ENCODE results near the gene EIF4A3. TPM values are rescaled to one million over a fixed set of nuclear protein-coding genes. Genes with fewer than 3 reads are reported as not detected.
"Not testable (repeated sequence)": the region's sequence is repeated elsewhere in the genome, so short reads cannot be mapped to it uniquely, and the experiment has no call there.

The EIF4A3 gene
- total RNA-seq, 1 donor from 2014 or later = 76.6 TPM

GRCh38 chr17:80095844-80096475 lies 51.0 kb downstream of the EIF4A3 start:
- Mint-ChIP-seq H3K36me3 (ENCODE audit: low read depth, unreplicated experiment) (peaks cover 3% of the 10 kb centered on the region), H3K4me1 (ENCODE audit: unreplicated experiment) (peaks cover 2% of the 10 kb centered on the region), H3K27me3 (ENCODE audit: unreplicated experiment) (peaks cover 12% of the 10 kb centered on the region), H3K4me3 (ENCODE audit: unreplicated experiment) (no peak overlapping the region), H3K27ac (ENCODE audit: unreplicated experiment) (no peak overlapping the region), H3K9me3 (ENCODE audit: unreplicated experiment) (no peaks in the 10 kb centered on the region)
- no peak for TF ChIP-seq CTCF (IDR thresholded peaks at IDR 0.05; ENCODE audit: unreplicated experiment)
- no peak for DNase-seq (ENCODE audit: low spot score)

GRCh38 chr17:80095038-80095843 lies 51.7 kb downstream of the EIF4A3 start:
- DNase-seq (ENCODE audit: low spot score) = no peak
- H3K4me1 Mint-ChIP-seq (ENCODE audit: unreplicated experiment) = no peaks in the 10 kb centered on the region
- H3K36me3 Mint-ChIP-seq (ENCODE audit: low read depth, unreplicated experiment) = peaks cover 8% of the 10 kb centered on the region
- no peak overlapping the region for H3K27ac Mint-ChIP-seq (ENCODE audit: unreplicated experiment)
- no peaks in the 10 kb centered on the region for H3K9me3 Mint-ChIP-seq (ENCODE audit: unreplicated experiment)
- no peak overlapping the region for H3K4me3 Mint-ChIP-seq (ENCODE audit: unreplicated experiment)
- no peak for TF ChIP-seq CTCF (IDR thresholded peaks at IDR 0.05; ENCODE audit: unreplicated experiment)
- H3K27me3 Mint-ChIP-seq (ENCODE audit: unreplicated experiment) = peaks cover 10% of the 10 kb centered on the region

- Mint-ChIP-seq H3K36me3 (ENCODE audit: low read depth, unreplicated experiment) (peaks cover 8% of the 10 kb centered on the region), H3K27ac (ENCODE audit: unreplicated experiment) (no peak overlapping the region), H3K27me3 (ENCODE audit: unreplicated experiment) (peaks cover 1% of the 10 kb centered on the region), H3K4me3 (ENCODE audit: unreplicated experiment) (no peak overlapping the region), H3K4me1 (ENCODE audit: unreplicated experiment) (no peaks in the 10 kb centered on the region), H3K9me3 (ENCODE audit: unreplicated experiment) (no peaks in the 10 kb centered on the region)
- TF ChIP-seq CTCF (IDR thresholded peaks at IDR 0.05; ENCODE audit: unreplicated experiment) = no peak
- no peak for DNase-seq (ENCODE audit: low spot score)
Measured at GRCh38 chr17:80092959-80093358, 54.0 kb downstream of the EIF4A3 start.

GRCh38 chr17:80091376-80091775 lies 55.6 kb downstream of the EIF4A3 start:
- H3K9me3 Mint-ChIP-seq (ENCODE audit: unreplicated experiment) = no peaks in the 10 kb centered on the region
- DNase-seq (ENCODE audit: low spot score) = no peak

GRCh38 chr17:80090164-80090563 lies 56.8 kb downstream of the EIF4A3 start:
- H3K27me3 Mint-ChIP-seq (ENCODE audit: unreplicated experiment); DNase-seq (ENCODE audit: low spot score); H3K4me3 Mint-ChIP-seq (ENCODE audit: unreplicated experiment); H3K27ac Mint-ChIP-seq (ENCODE audit: unreplicated experiment); H3K36me3 Mint-ChIP-seq (ENCODE audit: low read depth, unreplicated experiment); H3K9me3 Mint-ChIP-seq (ENCODE audit: unreplicated experiment); H3K4me1 Mint-ChIP-seq (ENCODE audit: unreplicated experiment): not testable (repeated sequence)

More at GRCh38 chr17:80091376-80091775, 55.6 kb downstream of the EIF4A3 start:
- peaks cover 1% of the 10 kb centered on the region for H3K27me3 Mint-ChIP-seq (ENCODE audit: unreplicated experiment)
- peaks cover 8% of the 10 kb centered on the region for H3K36me3 Mint-ChIP-seq (ENCODE audit: low read depth, unreplicated experiment)
- no peak overlapping the region for H3K27ac Mint-ChIP-seq (ENCODE audit: unreplicated experiment)
- no peaks in the 10 kb centered on the region for H3K4me1 Mint-ChIP-seq (ENCODE audit: unreplicated experiment)
- no peak for TF ChIP-seq CTCF (IDR thresholded peaks at IDR 0.05; ENCODE audit: unreplicated experiment)
- H3K4me3 Mint-ChIP-seq (ENCODE audit: unreplicated experiment) = no peak overlapping the region
